Loucy (cell line): ENCODE measurements around the gene RARRES2.
"Not testable (repeated sequence)": the region's sequence is repeated elsewhere in the genome, so short reads cannot be mapped to it uniquely, and the experiment has no call there.

Experiments
- CTCF ChIP-seq: fragments of 200-600 bp; sonication (generic); conservative IDR thresholded peaks from 2 replicates; pipeline ENCODE4 v1.5.1; 2014; ENCODE audit warnings: mild to moderate bottlenecking, antibody characterized with exemption, low read length
- EZH2phosphoT487 ChIP-seq: fragments of 200-600 bp; IDR thresholded peaks from 2 replicates; pipeline ENCODE4 v1.6.1; 2018; ENCODE audit warnings: antibody characterized with exemption, mild to moderate bottlenecking, moderate library complexity, borderline replicate concordance

- TF ChIP-seq EZH2phosphoT487, CTCF: not testable (repeated sequence)
Measured at GRCh38 chr7:150302908-150303310, 38.5 kb downstream of the RARRES2 start.
